ENCODE measurements around the gene ZC3H8.

The ZC3H8 gene

DNA sequence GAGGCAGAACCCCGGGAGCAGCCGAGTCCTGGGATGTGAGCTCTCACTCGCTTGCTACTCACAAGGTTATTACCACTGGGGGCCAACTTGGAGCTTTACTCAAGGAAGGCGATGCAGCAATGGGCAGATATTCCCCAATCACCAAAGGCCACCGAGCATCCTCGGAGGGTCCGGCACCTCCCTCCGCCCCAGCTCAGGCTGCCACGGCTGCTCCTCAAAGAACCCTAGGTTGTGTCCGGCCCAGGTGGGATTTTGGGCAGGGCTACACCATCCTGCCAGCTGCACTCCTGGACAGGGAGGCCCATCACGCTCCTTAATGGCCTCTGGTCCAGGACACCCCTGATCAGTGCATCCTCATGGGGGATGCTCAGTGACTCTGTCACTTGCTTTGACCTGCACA lies 91.9 kb downstream of the ZC3H8 start:
- no peak for DNase-seq

DNA sequence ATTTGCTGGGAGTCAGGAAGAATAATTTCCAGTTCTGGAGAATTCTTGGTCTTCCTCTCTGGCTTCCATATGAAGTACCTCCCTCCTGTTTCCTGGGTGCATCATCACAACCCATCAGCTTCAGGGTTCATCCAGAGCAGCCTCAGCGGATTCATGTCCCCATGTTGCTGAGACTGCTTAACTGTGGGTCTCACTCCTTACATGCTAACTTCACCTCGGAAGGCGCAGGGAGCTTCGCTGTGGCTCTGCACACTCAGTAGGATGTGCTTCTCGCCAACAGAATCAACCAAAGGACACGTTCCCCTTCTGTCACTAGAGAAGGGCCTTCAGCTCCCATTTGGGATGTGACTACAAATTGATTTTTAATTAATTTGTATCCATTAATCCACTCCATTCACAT lies 92.5 kb downstream of the ZC3H8 start:
- no peak for DNase-seq

All from NCI-H82 (cell line).